MM.1S (cell line): Measurements from ENCODE around the gene TLDC2.

Experiments
- DNase-seq: peaks from one replicate; pipeline ENCODE4 v3.0.0-alpha.2; 2015
- H2AFZ ChIP-seq: fragments of 300-600 bp; sonication (generic); 2 replicates; pipeline ENCODE4 v1.6.0; 2016; ENCODE audit warnings: antibody characterized with exemption, low read length
- H3F3A ChIP-seq: fragments of 300-600 bp; sonication (generic); 2 replicates; pipeline ENCODE4 v1.6.1; 2016; ENCODE audit warnings: mild to moderate bottlenecking, antibody characterized with exemption, low read length, moderate library complexity, mixed read lengths; ENCODE audit not compliant: insufficient read depth
- H3K27ac ChIP-seq: fragments of 300-600 bp; sonication (generic); 2 replicates; pipeline ENCODE4 v1.5.1; 2016; ENCODE audit warnings: mild to moderate bottlenecking, low read length
- H3K27me3 ChIP-seq: fragments of 300-600 bp; sonication (generic); replicated peaks from 2 replicates; pipeline ENCODE4 v1.6.0; 2016; ENCODE audit warnings: low read length; ENCODE audit not compliant: insufficient read depth
- H3K36me3 ChIP-seq: fragments of 300-600 bp; sonication (generic); replicated peaks from 2 replicates; pipeline ENCODE4 v1.6.1; 2016; ENCODE audit warnings: mild to moderate bottlenecking, low read length, mixed read lengths; ENCODE audit not compliant: insufficient read depth
- H3K4me1 ChIP-seq: fragments of 300-600 bp; sonication (generic); 2 replicates; pipeline ENCODE4 v1.6.1; 2016; ENCODE audit warnings: low read length, mixed read lengths
- H3K4me2 ChIP-seq: fragments of 300-600 bp; sonication (generic); 2 replicates; pipeline ENCODE4 v1.6.0; 2016; ENCODE audit warnings: low read depth, low read length
- H3K4me3 ChIP-seq: fragments of 300-600 bp; sonication (generic); 2 replicates; pipeline ENCODE4 v1.5.1; 2016; ENCODE audit warnings: low read length, mixed read lengths
- H3K79me2 ChIP-seq: fragments of 300-600 bp; sonication (generic); 2 replicates; pipeline ENCODE4 v1.6.1; 2016; ENCODE audit warnings: mixed run types, low read length, mixed read lengths
- H3K9ac ChIP-seq: fragments of 300-600 bp; sonication (generic); 2 replicates; pipeline ENCODE4 v1.6.1; 2016; ENCODE audit warnings: low read length, mixed read lengths
- H3K9me2 ChIP-seq: fragments of 300-600 bp; sonication (generic); replicated peaks from 2 replicates; pipeline ENCODE4 v1.6.1; 2016; ENCODE audit warnings: mild to moderate bottlenecking, low read length, mixed read lengths; ENCODE audit not compliant: insufficient read depth
- H3K9me3 ChIP-seq: fragments of 300-600 bp; sonication (generic); replicated peaks from 2 replicates; pipeline ENCODE4 v1.6.1; 2016; ENCODE audit warnings: mild to moderate bottlenecking, low read length, mixed read lengths; ENCODE audit not compliant: insufficient read depth
- H4K20me1 ChIP-seq: fragments of 300-600 bp; sonication (generic); 2 replicates; pipeline ENCODE4 v1.6.1; 2016; ENCODE audit warnings: mild to moderate bottlenecking, low read length, moderate library complexity, mixed read lengths; ENCODE audit not compliant: insufficient read depth
- EZH2 ChIP-seq: fragments of 300-600 bp; sonication (generic); optimal IDR thresholded peaks from 2 replicates; pipeline ENCODE3; 2017; ENCODE audit warnings: low read depth, mild to moderate bottlenecking, antibody characterized with exemption, low read length, mixed read lengths
- EZH2phosphoT487 ChIP-seq: fragments of 300-600 bp; sonication (generic); IDR thresholded peaks from 2 replicates; pipeline ENCODE4 v1.6.1; 2018; ENCODE audit warnings: antibody characterized with exemption, low read length
- TF ChIP-seq, protein P1 (sequence below): fragments of 300-600 bp; sonication (generic); IDR thresholded peaks from 2 replicates; pipeline ENCODE4 v1.5.1; 2016; ENCODE audit warnings: antibody characterized with exemption, low read length, mixed read lengths

The TLDC2 gene

DNA sequence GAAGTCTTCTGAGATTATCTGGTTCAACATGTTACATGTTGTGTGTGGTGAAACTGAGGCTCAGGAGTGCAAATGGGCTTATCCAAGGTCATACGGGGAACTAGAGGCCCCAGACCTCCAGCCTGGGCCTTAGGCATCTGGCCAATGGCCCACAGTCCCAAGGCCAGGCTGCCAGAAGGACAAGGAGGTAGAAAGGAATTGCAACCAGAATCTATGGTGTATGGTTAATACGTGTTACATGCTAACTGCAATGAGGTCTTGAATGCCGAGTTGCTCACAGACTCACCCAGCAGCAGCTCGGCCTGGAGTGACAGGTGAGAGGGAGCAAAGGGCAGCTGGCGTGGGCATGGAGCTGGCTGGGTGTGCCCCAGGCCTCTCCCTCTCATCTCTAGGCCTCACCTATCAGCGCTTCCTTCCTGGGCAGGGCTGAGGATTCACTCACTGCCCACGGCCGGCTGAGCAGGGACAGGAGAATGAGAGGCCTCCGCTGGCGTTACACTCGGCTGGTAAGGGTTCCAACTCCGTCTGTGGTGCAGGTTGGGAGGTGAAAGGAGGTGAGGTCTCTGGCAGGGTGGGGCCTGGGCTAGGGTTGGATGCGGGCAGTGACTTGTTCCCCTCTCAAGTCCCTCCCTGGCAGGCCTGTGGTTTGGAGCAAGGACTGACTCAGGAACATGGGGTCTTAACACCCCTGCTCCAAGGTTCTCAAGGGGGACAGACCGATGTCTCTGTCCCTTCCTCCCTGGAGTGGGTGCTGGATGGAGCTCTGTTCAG lies at the start of gene TLDC2:
Gene TLDC2, plus strand, starts transcription at position 437 of the 771 bp plus-strand sequence. Its CDS starts 37 bp downstream, at position 474.
- DNase-seq: peak; percentile 31
- Histone ChIP-seq H3F3A (peaks cover 8% of the 10 kb centered on the region; the same call in 1 of the 2 replicates), H3K9me2 (no peaks in the 10 kb centered on the region), H3K36me3 (no peaks in the 10 kb centered on the region), H3K79me2 (no peaks in the 10 kb centered on the region), H3K4me1 (peaks cover 19% of the 10 kb centered on the region), H3K27me3 (no peaks in the 10 kb centered on the region), H3K9ac (peak within 1 kb of the TSS; percentile 66), H2AFZ (peak within 1 kb of the TSS; percentile 54), H3K4me2 (peak within 1 kb of the TSS; percentile 65), H3K27ac (peak within 1 kb of the TSS; percentile 90), H3K4me3 (peak within 1 kb of the TSS; percentile 19), H3K9me3 (no peaks in the 10 kb centered on the region), H4K20me1 (no peaks in the 10 kb centered on the region)
- TF ChIP-seq EZH2 (no peak), EZH2phosphoT487 (no peak)
- TF ChIP-seq, protein P1, sequence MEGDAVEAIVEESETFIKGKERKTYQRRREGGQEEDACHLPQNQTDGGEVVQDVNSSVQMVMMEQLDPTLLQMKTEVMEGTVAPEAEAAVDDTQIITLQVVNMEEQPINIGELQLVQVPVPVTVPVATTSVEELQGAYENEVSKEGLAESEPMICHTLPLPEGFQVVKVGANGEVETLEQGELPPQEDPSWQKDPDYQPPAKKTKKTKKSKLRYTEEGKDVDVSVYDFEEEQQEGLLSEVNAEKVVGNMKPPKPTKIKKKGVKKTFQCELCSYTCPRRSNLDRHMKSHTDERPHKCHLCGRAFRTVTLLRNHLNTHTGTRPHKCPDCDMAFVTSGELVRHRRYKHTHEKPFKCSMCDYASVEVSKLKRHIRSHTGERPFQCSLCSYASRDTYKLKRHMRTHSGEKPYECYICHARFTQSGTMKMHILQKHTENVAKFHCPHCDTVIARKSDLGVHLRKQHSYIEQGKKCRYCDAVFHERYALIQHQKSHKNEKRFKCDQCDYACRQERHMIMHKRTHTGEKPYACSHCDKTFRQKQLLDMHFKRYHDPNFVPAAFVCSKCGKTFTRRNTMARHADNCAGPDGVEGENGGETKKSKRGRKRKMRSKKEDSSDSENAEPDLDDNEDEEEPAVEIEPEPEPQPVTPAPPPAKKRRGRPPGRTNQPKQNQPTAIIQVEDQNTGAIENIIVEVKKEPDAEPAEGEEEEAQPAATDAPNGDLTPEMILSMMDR: no peak

DNA sequence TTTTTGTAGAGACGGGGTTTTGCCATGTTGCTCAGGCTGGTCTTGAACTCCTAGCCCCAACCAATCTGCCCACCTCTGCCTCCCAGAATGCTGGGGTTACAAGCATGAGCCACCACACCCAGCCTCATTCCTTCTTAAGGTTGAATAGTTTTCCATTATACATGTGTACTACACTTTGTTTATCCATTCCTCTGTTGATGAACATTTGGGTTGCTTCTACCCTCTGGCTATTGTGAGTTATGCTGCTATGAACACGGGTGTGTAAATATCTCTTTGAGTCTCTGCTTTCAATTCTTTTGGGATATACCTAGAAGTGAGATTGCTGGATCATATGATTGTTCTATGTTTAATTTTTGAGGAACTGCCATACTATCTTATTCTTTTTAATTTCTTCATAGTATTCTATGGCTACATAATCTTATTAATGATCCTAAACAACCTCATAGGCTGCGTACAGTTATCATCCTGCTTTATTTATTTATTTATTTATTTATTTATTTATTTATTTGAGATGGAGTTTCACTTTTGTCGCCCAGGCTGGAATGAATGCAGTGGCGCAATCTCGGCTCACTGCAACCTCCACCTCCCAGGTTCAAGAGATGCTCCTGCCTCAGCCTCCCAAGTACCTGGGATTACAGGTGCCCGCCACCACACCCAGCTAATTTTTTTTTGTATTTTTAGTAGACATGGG lies 49.2 kb upstream of the TLDC2 start:
- H3K36me3 ChIP-seq: no peaks in the 10 kb centered on the region
- no peaks in the 10 kb centered on the region for H3K9me3 ChIP-seq
- peaks cover 14% of the 10 kb centered on the region for H3K4me1 ChIP-seq
- H3K9ac ChIP-seq: no peak overlapping the region
- no peak overlapping the region for H3K4me2 ChIP-seq
- no peaks in the 10 kb centered on the region for H3K27me3 ChIP-seq
- no peak overlapping the region for H3K27ac ChIP-seq
- no peaks in the 10 kb centered on the region for H3K9me2 ChIP-seq
- H2AFZ ChIP-seq: no peak overlapping the region
- no peaks in the 10 kb centered on the region for H3K79me2 ChIP-seq
- TF ChIP-seq EZH2 (no peak), EZH2phosphoT487 (no peak)
- TF ChIP-seq, protein P1: no peak
- no peak overlapping the region for H3K4me3 ChIP-seq
- no peaks in the 10 kb centered on the region for H4K20me1 ChIP-seq
- no peak for DNase-seq
- peaks cover 11% of the 10 kb centered on the region for H3F3A ChIP-seq

- no peaks in the 10 kb centered on the region for H3K79me2 ChIP-seq
- TF ChIP-seq, protein P1: no peak
- no peak for TF ChIP-seq EZH2
- TF ChIP-seq EZH2phosphoT487: no peak
- H4K20me1 ChIP-seq: no peaks in the 10 kb centered on the region
- H3K9me2 ChIP-seq: no peaks in the 10 kb centered on the region
- peak overlapping the region; percentile 76; the same call in 1 of the 2 replicates for H3K4me2 ChIP-seq
- H3K27me3 ChIP-seq: no peaks in the 10 kb centered on the region
- no peaks in the 10 kb centered on the region for H3K36me3 ChIP-seq
- no peak overlapping the region for H3K4me3 ChIP-seq
- H3K4me1 ChIP-seq: peaks cover 14% of the 10 kb centered on the region
- H2AFZ ChIP-seq: peak overlapping the region; percentile 46; the same call in 1 of the 2 replicates
- H3K27ac ChIP-seq: peak overlapping the region; percentile 80
- H3K9ac ChIP-seq: peak overlapping the region; percentile 26; the same call in 1 of the 2 replicates
- peaks cover 11% of the 10 kb centered on the region for H3F3A ChIP-seq
- H3K9me3 ChIP-seq: no peaks in the 10 kb centered on the region
- DNase-seq: peak; percentile 85
Measured at GRCh38 chr20:36827541-36828279, 48.2 kb upstream of the TLDC2 start.
